Ishikawa (cell line): ENCODE results near the gene IGSF6.

Experiments used
- CEBPB ChIP-seq: IDR thresholded peaks from 2 replicates; pipeline ENCODE4 v1.6.1; 2012
- CREB1 ChIP-seq: IDR thresholded peaks from 2 replicates; pipeline ENCODE4 v1.6.1; 2012; ENCODE audit warnings: low read depth
- EGR1 ChIP-seq: IDR thresholded peaks from 2 replicates; pipeline ENCODE4 v1.6.1; 2012
- EP300 ChIP-seq: IDR thresholded peaks from 2 replicates; pipeline ENCODE4 v1.6.1; 2012; ENCODE audit warnings: borderline replicate concordance
- FOXM1 ChIP-seq: IDR thresholded peaks from 2 replicates; pipeline ENCODE4 v1.6.1; 2012; ENCODE audit warnings: low read depth, borderline replicate concordance
- MAX ChIP-seq: IDR thresholded peaks from 2 replicates; pipeline ENCODE4 v1.6.1; 2012
- NFIC ChIP-seq: IDR thresholded peaks from 2 replicates; pipeline ENCODE4 v1.6.1; 2012
- RAD21 ChIP-seq: IDR thresholded peaks from 2 replicates; pipeline ENCODE4 v1.6.1; 2012; ENCODE audit warnings: low read depth
- TAF1 ChIP-seq: IDR thresholded peaks from 2 replicates; pipeline ENCODE4 v1.6.1; 2012; ENCODE audit warnings: low read depth, mild to moderate bottlenecking
- TCF12 ChIP-seq: IDR thresholded peaks from 2 replicates; pipeline ENCODE4 v1.6.1; 2012; ENCODE audit warnings: low read depth
- TEAD4 ChIP-seq: IDR thresholded peaks from 2 replicates; pipeline ENCODE4 v1.6.1; 2012
- USF1 ChIP-seq: IDR thresholded peaks from 2 replicates; pipeline ENCODE4 v1.6.1; 2012
- YY1 ChIP-seq: IDR thresholded peaks from 2 replicates; pipeline ENCODE4 v1.6.1; 2012; ENCODE audit warnings: low read depth
- ZBTB7A ChIP-seq: IDR thresholded peaks from 2 replicates; pipeline ENCODE4 v1.6.1; 2012; ENCODE audit warnings: low read depth
- TF ChIP-seq, protein P1 (sequence below): IDR thresholded peaks from 2 replicates; pipeline ENCODE4 v1.6.1; 2012; ENCODE audit warnings: low read depth, mild to moderate bottlenecking

IGSF6 gene

DNA sequence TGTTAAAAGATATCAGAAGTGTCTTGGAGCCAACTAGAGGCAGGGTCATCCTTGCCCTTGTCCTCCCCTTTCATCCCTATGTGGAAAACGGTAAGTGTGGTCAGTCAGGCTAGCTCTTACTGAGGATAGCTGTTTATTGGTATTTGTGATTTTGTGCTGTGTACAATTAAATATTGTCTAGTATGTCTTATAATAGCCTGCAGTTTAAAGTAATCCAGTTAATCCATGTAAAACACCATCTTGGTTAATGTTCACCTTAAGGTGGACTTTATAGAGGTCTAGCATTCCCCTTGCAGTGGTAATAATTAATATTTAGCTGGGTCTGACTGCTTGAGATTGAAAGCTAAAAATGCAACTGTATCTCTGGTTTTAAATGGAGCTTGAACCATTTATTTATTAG is 27.4 kb downstream of the IGSF6 start:
- TF ChIP-seq NFIC, result no peak
- no peak for TF ChIP-seq TAF1
- no peak for TF ChIP-seq TCF12
- TF ChIP-seq CREB1, result no peak
- no peak for TF ChIP-seq EGR1
- no peak for TF ChIP-seq FOXM1
- no peak for TF ChIP-seq RAD21
- TF ChIP-seq CEBPB, result no peak
- no peak for TF ChIP-seq TEAD4
- TF ChIP-seq USF1, result no peak
- TF ChIP-seq EP300, result no peak
- no peak for TF ChIP-seq MAX

DNA sequence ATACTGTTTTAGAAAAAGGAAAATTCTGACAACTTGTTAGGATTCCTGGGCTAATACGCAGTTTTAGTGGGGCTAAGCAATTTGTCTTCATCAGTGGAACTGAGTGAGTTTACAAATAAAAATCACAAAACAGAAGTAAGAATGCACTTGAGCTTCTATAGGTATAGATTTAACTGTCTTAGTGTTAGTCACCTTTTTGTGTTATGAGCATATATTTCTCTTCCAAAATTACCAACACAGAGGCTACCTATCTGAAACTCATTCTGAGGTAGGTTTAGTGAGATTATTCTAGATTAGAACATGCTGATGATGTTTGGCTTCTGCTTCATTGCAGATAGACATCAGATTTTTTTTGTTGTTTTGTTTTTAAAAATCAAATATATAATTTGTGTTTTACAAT is 29.9 kb downstream of the IGSF6 start:
- no peak for TF ChIP-seq MAX

DNA sequence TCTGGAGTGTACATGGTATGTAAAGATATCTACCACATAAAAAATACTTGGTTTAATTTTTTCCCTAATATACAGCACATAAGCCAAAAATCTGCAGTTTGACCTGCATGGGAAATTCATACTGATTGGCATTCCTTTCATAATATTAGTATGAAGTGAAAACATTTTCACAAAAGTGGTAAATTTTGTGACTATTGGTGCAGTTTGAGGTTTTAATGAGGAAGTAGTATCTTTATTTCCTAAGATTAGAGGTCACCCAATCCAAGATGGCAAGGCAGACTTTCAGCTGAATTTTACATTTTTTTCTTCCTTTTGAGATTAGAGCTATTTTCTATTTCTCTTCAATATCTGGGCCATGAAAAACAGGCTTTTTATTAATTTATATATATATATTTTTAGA is 31.8 kb downstream of the IGSF6 start:
- no peak for TF ChIP-seq ZBTB7A
- TF ChIP-seq RAD21, result no peak

DNA sequence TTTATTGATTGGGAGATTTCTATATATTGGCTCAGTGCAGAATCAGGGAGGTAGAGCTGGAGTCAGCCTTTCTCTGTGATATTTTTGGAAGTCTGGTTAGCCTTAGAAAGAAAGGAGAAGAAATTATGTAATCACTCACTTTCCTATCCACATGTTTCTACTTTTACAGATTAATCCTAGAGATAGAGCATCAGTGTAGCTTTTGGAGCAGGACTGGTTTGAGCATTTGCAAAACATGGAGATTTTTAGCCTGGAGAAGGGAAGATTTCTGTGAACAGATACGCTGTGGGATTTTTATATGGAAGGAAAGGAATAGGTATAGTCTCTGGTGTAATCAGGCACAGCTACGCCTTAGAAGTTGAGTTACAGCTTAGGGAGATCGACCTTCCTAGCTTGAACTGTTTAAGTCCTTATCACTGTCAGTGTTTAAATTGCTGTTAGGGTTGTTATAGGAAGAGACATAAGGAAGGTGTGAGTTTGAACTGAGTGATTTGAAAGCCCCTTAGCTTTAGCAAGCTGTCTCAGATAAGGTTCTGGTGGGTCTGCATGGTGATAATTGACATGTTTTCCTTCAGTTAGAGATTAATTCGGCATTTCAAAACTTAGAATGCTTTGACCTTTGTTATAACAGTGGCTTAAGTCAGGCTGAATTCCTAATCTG is 32.5 kb downstream of the IGSF6 start:
- TF ChIP-seq EP300, result no peak
- no peak for TF ChIP-seq RAD21
- no peak for TF ChIP-seq MAX
- no peak for TF ChIP-seq TAF1
- no peak for TF ChIP-seq TCF12
- no peak for TF ChIP-seq EGR1
- no peak for TF ChIP-seq ZBTB7A
- TF ChIP-seq YY1, result no peak
- no peak for TF ChIP-seq CREB1
- no peak for TF ChIP-seq CEBPB
- no peak for TF ChIP-seq NFIC
- TF ChIP-seq, protein P1, sequence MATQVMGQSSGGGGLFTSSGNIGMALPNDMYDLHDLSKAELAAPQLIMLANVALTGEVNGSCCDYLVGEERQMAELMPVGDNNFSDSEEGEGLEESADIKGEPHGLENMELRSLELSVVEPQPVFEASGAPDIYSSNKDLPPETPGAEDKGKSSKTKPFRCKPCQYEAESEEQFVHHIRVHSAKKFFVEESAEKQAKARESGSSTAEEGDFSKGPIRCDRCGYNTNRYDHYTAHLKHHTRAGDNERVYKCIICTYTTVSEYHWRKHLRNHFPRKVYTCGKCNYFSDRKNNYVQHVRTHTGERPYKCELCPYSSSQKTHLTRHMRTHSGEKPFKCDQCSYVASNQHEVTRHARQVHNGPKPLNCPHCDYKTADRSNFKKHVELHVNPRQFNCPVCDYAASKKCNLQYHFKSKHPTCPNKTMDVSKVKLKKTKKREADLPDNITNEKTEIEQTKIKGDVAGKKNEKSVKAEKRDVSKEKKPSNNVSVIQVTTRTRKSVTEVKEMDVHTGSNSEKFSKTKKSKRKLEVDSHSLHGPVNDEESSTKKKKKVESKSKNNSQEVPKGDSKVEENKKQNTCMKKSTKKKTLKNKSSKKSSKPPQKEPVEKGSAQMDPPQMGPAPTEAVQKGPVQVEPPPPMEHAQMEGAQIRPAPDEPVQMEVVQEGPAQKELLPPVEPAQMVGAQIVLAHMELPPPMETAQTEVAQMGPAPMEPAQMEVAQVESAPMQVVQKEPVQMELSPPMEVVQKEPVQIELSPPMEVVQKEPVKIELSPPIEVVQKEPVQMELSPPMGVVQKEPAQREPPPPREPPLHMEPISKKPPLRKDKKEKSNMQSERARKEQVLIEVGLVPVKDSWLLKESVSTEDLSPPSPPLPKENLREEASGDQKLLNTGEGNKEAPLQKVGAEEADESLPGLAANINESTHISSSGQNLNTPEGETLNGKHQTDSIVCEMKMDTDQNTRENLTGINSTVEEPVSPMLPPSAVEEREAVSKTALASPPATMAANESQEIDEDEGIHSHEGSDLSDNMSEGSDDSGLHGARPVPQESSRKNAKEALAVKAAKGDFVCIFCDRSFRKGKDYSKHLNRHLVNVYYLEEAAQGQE, result no peak
- TF ChIP-seq TEAD4, result no peak
- no peak for TF ChIP-seq USF1
- TF ChIP-seq FOXM1, result no peak

DNA sequence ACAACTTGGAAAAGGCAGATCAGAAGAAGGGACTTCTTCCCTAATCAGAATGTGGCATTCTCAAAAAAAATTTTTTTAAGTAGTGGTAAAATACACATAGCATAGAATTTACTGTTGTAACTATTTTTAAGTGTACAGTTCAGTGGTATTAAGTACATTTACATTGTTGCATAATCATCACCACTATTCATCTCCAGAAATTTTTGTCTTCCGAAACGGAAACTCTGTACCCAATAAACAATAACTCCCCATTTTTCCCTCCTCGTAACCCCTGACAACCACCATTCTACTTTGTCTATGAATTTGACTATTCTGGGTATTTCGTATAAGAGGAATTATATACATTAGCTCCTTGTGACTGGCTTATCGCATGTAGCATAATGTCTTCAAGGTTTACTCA is 34.1 kb downstream of the IGSF6 start:
- no peak for TF ChIP-seq TEAD4
- no peak for TF ChIP-seq EP300
- TF ChIP-seq, protein P1, result no peak
- TF ChIP-seq TAF1, result no peak
- no peak for TF ChIP-seq CEBPB
- TF ChIP-seq YY1, result no peak
- TF ChIP-seq MAX, result no peak
- no peak for TF ChIP-seq USF1
- TF ChIP-seq FOXM1, result no peak
- TF ChIP-seq CREB1, result no peak
- TF ChIP-seq ZBTB7A, result no peak

DNA sequence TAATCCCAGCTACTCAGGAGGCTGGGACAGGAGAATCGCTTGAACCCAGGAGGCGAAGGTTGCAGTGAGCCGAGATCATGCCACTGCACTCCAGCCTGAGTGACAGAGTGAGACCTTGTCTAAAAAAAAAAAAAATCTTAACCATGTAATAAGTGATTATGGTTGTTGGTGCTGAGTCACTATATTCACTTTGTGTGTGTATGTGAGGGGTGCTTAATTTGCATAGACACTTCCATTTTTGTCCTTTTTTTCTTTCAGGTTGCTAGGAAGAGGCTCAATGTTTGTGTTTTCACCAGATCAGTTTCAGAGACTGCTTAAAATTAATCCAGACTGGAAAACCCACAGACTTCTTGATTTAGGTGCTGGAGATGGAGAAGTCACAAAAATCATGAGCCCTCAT is 34.8 kb downstream of the IGSF6 start:
- no peak for TF ChIP-seq NFIC
- TF ChIP-seq CEBPB, result no peak
- TF ChIP-seq, protein P1, result no peak
- TF ChIP-seq TEAD4, result no peak
- no peak for TF ChIP-seq EGR1
- TF ChIP-seq CREB1, result no peak
- TF ChIP-seq EP300, result no peak
